Stimulated activated naive CD4-positive, alpha-beta T cell treated with Interleukin-2 at 50 U/mL for 16 hours (primary cell): ENCODE data around the gene PPP6R3.
"Not testable (repeated sequence)": the region's sequence is repeated elsewhere in the genome, so short reads cannot be mapped to it uniquely, and the experiment has no call there.

ENCODE experiments used
- DNase-seq: peaks from one replicate; lab custom pipeline; 2025; lab: John Stamatoyannopoulos, UW

PPP6R3 gene

GRCh38 chr11:68460741-68461574 is at the start of gene PPP6R3:
Gene PPP6R3 (plus strand): TSS chr11:68460752. CDS start chr11:68537665, 76,913 bp downstream.
- no peak for DNase-seq

- DNase-seq = no peak
Measured at GRCh38 chr11:68411501-68411991, 49.0 kb upstream of the PPP6R3 start.

GRCh38 chr11:68412593-68413475 is 47.7 kb upstream of the PPP6R3 start:
- peak; percentile 27 for DNase-seq

GRCh38 chr11:68413591-68413999 is 47.0 kb upstream of the PPP6R3 start:
- DNase-seq = no peak

- DNase-seq = no peak
Measured at GRCh38 chr11:68414496-68415221, 45.9 kb upstream of the PPP6R3 start.

GRCh38 chr11:68416070-68416578 is 44.4 kb upstream of the PPP6R3 start:
- no peak for DNase-seq

GRCh38 chr11:68418648-68419047 is 41.9 kb upstream of the PPP6R3 start:
- DNase-seq = no peak

- DNase-seq = no peak
Measured at GRCh38 chr11:68420171-68420570, 40.4 kb upstream of the PPP6R3 start.

GRCh38 chr11:68423481-68423880 is 37.1 kb upstream of the PPP6R3 start:
- DNase-seq = no peak

GRCh38 chr11:68424101-68424632 is 36.4 kb upstream of the PPP6R3 start:
- no peak for DNase-seq

- no peak for DNase-seq
Measured at GRCh38 chr11:68424981-68425865, 35.3 kb upstream of the PPP6R3 start.

- no peak for DNase-seq
Measured at GRCh38 chr11:68425866-68426380, 34.6 kb upstream of the PPP6R3 start.

GRCh38 chr11:68429661-68430060 is 30.9 kb upstream of the PPP6R3 start:
- DNase-seq = no peak

- DNase-seq = no peak
Measured at GRCh38 chr11:68430384-68430783, 30.2 kb upstream of the PPP6R3 start.

GRCh38 chr11:68430801-68431200 is 29.8 kb upstream of the PPP6R3 start:
- DNase-seq = no peak

- DNase-seq = no peak
Measured at GRCh38 chr11:68431984-68432645, 28.4 kb upstream of the PPP6R3 start.

GRCh38 chr11:68432874-68433273 is 27.7 kb upstream of the PPP6R3 start:
- DNase-seq = no peak

GRCh38 chr11:68433541-68433940 is 27.0 kb upstream of the PPP6R3 start:
- no peak for DNase-seq

- DNase-seq = not testable (repeated sequence)
Measured at GRCh38 chr11:68434159-68434558, 26.4 kb upstream of the PPP6R3 start.
